Kidney tubule cell (primary cell): ENCODE results near the gene OR51V1.
"Not testable (repeated sequence)": the region's sequence is repeated elsewhere in the genome, so short reads cannot be mapped to it uniquely, and the experiment has no call there.

Experiments
- DNase-seq: peaks from one replicate; pipeline ENCODE4 v3.0.0-alpha.2; 2018; ENCODE audit warnings: low spot score

OR51V1 gene, protein sequence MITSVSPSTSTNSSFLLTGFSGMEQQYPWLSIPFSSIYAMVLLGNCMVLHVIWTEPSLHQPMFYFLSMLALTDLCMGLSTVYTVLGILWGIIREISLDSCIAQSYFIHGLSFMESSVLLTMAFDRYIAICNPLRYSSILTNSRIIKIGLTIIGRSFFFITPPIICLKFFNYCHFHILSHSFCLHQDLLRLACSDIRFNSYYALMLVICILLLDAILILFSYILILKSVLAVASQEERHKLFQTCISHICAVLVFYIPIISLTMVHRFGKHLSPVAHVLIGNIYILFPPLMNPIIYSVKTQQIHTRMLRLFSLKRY

DNA sequence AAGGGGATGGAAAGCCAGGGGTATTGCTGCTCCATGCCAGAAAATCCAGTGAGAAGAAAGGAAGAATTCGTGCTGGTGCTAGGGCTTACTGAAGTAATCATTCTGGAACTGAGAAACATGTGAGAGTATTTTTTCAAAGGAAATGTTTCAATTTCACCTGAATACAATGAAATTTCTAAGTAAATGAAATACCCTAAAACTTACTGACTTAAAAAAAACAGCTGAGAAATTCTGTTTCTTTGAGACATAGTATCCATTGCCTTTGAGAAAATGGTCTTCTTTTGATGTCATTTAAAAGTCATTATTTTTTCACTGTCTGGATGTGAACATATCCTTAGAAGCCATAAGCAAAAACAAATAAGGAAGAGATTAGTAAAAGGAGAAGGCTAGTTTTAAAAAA lies at the start of gene OR51V1:
Gene OR51V1, minus strand, starts transcription at position 101 of the 400 bp plus-strand sequence. Its CDS starts 0 bp downstream, at position 101.
- DNase-seq, result no peak

DNA sequence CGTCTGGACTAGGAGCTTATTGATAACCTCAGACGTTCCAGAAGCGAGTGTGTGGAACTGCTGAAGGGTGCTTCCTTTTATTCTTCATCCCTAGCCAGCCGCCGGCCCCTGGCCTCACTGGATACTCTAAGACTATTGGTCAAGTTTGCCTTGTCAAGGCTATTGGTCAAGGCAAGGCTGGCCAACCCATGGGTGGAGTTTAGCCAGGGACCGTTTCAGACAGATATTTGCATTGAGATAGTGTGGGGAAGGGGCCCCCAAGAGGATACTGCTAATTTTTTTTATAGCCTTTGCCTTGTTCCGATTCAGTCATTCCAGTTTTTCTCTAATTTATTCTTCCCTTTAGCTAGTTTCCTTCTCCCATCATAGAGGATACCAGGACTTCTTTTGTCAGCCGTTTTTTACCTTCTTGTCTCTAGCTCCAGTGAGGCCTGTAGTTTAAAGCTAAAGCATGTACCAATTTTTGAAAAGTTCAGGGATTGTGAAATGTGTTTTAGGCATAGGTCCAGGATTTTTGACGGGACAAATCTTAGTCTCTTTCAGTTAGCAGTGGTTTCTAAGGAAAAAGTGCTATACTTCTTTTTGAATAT lies 49.4 kb upstream of the OR51V1 start, which contains the start of gene HBG1:
Gene HBG1, minus strand, starts transcription at position 51 of the 590 bp plus-strand sequence. CDS start 53 bp downstream, outside the sequence.
- not testable (repeated sequence) for DNase-seq

DNA sequence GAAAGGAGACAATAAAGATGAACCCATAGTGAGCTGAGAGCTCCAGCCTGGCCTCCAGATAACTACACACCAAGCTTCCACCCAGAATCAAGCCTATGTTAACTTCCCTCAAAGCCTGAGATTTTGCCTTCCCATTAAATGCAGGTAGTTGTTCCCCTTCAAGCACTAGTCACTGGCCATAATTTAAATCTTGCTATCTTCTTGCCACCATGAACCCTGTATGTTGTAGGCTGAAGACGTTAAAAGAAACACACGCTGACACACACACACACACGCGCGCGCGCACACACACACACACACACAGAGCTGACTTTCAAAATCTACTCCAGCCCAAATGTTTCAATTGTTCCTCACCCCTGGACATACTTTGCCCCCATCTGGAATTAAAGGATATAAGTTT lies 48.0 kb upstream of the OR51V1 start:
- DNase-seq, result not testable (repeated sequence)

DNA sequence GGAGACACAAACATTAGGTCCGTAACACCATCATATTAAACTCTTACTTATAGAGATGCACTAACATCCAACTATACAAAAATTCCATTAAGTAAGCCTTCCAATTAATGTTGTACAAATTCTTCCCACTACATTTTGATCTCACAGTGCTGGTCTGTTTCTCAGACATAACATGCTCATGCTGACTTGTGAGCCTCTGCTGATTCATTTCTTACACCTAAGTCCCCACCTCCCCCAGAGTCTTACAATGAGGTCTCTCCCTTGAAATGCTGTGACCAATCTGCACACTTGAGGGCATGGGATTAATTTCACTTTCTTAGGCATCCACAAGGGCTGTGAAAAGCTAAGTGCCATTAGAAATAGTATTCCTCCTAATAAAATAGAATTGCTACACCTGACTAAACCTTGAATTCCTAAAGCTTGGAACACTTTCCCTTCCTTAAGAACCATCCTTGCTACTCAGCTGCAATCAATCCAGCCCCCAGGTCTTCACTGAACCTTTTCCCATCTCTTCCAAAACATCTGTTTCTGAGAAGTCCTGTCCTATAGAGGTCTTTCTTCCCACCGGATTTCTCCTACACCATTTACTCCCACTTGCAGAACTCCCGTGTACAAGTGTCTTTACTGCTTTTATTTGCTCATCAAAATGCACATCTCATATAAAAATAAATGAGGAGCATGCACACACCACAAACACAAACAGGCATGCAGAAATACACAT lies 47.1 kb upstream of the OR51V1 start:
- no peak for DNase-seq

DNA sequence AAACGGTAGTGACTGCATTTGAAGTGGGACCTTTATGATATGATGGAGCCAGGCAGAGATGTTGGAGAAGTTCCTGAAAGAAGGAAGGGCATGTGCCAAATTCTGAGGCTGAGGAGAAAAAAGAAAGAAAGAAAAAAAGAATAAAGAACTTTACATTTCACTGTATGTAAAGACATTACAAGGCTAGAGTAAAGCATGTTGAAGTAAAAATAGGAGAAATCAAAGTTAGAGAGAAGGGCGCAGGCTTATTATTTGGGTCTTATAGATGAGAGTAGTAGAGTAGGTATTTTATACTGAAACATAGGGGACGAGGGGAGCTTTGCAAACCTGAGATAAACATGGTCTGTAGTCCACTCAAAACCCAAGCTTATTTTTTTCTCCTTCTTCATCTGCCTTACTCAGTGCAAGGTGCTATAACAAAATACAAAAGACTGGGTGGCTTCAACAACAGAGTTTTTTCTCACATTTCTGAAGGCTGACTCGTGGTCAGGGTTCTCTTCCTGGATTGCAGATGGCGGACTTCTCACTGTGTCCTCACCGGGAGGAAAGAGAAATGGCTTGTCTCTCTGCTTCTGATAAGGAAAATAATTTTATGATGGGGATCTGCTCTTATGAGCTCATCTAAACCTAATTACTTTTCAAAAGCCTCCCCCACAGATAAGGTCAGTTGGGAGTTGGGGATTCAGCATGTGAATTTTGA lies 46.4 kb upstream of the OR51V1 start:
- no peak for DNase-seq

DNA sequence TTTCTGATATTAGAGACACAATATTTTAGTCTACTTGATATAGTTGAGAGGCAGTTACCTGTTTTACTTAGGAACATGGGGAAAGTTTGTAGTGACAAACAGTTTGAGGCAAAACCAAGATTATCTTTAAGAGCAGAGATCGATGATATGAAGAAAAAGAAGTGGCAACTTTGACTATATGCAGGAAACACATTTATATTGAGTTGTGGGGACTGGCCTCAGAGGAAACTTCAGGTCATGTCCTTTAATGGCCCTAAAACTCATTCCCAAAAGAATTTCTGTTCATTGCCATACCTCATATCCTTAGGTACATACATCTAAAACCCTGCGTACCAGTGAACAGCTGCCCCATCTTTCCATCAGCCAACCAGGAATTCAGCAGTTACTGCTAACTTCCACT lies 44.7 kb upstream of the OR51V1 start:
- no peak for DNase-seq

DNA sequence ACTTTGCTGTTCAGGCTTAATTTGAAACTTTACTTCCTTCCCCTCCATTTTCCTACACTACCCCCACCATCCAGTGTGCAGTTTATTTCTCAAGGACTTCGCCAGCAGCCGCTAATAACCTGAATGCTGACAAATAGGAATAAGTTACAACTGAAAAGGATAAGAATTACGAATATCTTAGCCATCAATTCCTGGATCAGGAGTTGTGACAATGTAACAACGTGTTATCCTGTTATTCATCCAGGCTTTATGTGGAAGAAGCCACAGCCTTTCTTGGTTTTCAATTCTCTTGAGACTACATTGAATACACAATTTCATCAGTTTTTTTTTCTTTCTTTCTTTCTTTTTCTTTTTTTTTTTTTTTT lies 43.3 kb upstream of the OR51V1 start:
- no peak for DNase-seq

DNA sequence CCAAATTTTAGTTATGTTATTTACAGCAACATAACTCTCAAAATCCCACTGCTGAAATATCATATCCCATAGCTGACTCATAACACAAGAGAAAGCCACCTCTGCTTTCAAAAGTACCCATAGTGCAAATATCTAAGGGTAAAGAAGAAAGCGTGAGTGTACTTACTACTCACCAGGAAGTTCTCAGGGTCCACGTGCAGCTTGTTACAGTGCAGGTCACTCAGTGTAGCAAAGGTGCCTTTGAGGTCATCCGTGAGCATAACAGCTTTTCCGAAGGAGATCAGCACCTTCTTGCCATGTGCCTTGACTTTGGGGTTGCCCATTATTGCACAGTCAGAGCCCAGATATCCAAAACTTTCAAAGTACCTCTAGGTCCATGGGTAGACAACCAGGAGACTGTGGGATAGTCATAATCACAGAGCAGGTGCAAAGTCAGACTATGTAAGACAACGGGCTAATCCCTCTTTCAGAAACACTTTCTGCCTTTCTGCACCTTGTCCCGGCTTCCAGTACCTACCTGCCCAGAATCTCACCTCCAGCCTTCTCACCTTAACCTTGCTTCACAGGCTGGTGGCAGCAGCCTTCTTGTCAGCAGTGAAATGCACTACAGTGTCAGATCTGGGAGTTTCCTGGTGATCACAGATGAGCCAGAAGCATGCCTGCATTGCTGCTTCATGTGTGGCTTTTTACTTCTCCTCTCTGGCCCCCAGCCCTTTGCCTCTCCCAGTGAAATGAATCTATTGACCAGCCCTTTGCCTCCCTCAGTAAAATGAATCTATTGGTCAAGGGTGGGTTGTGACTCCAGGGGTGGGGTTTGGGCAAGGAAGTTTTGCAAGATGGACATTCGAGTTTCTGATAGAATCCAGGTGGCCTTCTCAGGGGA lies 42.7 kb upstream of the OR51V1 start:
- no peak for DNase-seq

DNA sequence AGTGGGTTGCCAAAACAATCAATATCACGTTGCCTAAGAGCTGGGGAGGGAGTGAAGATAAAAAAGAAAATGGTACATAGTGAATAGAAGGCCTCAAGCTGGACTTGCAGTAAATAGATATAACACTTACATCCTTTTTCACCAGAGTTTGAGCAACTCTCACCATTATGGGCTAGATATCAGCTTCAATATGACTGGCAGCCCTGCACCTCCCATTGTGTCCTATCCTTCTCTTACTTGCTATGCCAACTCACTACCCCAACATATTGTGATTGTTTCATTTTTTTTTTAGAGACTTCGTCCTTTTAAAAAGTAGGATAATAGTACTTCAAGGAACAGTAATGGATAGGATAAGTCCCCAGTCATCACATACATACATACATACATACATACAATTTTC lies 41.7 kb upstream of the OR51V1 start:
- DNase-seq, result no peak

DNA sequence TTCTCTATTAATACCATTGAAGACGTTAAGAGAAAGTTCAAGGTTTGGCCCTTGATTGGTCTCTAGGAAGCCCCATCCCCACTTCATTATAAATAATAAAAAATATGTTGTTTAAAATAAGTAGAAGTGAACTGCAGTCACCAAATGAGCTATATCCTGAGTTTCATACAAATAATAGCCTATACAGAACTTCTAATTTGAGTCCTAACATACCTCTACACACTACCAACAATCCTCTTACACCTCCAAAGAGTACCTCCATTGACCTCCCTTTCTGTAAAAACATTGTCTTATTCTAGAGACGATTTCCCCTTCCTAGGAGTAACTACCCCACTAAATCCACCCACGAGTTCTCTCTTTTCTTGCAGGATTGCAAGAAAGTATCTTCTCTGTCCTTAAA lies 41.0 kb upstream of the OR51V1 start:
- DNase-seq, result no peak

DNA sequence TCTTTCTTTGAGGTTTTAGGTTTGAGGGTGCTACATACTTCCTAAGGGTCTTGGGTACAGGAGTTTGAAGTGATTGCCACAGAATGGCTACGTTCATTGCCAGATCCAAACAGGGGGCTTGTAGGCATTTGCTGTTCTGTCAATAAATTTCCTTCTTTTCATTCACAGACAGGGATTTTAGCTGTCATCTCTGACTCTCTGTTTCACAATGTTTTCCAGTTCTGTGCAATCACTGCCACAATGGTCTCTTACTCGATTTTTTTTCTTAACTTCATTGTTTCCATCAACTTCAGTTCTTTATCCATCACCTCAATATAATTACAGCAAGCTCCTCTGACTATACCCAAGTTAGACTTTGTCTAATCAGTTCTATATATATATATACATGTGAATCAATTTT lies 40.0 kb upstream of the OR51V1 start:
- DNase-seq, result no peak

DNA sequence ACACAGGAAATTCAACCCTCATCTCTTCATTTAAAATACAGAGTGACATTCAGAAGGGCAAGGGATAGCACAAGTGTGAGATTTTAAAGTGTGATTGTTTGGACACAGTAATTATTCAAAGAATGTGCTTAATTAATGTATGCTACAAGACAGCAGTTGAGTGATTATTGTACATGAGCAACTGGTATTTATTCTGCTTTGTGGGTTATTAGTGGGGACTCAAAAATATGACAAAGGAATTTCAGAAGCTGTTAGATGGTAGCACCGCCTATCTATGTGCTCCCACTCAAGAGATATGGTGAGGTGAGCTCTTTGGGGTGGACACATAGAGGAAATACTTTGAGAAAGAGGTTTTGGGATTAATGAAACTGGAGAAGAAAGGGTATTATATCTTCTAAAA lies 39.6 kb upstream of the OR51V1 start:
- no peak for DNase-seq

DNA sequence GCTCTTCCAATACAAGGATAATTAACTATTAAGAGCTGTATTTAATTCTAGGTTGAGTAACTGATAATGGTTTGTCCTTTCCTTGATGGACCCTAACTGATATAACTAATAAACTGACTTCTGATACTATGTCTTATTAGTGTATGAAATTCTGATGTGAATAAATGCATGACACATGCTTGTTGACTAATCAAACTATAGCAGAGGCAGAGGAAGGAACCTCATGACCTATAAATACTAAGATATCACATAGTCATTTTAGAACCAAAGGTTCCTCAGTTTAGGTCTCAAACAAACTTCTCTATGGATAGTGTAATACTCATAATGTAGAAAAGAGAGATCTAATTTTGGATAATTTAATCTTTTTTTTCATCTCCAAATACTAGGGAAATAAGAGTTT lies 38.6 kb upstream of the OR51V1 start:
- no peak for DNase-seq

DNA sequence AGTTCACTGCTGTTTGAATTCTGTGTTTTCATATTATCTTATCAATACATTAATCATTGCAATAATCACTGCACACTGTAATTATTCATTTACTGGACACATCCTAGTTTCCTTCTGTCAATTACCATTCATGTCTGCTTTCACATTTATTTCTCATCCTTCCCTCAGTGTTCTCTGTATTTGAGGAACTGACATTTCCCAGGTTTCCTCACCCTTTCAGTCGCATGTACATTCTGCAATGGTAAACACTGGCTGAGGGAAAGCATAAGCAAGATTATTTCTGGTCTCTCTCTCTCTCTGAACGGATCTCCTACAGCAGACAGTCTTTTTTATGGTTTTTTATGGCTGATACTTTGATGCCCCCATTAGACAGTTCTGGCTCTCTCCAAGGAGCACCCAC lies 38.0 kb upstream of the OR51V1 start:
- no peak for DNase-seq

DNA sequence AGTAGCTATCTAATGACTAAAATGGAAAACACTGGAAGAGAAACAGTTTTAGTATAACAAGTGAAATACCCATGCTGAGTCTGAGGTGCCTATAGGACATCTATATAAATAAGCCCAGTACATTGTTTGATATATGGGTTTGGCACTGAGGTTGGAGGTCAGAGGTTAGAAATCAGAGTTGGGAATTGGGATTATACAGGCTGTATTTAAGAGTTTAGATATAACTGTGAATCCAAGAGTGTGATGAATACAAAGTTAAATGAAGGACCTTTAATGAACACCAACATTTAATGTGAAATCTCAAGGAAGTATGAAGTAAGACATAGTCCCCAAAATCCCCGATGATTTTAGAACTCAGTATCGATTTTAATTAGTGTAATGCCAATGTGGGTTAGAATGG lies 36.9 kb upstream of the OR51V1 start:
- DNase-seq, result no peak

DNA sequence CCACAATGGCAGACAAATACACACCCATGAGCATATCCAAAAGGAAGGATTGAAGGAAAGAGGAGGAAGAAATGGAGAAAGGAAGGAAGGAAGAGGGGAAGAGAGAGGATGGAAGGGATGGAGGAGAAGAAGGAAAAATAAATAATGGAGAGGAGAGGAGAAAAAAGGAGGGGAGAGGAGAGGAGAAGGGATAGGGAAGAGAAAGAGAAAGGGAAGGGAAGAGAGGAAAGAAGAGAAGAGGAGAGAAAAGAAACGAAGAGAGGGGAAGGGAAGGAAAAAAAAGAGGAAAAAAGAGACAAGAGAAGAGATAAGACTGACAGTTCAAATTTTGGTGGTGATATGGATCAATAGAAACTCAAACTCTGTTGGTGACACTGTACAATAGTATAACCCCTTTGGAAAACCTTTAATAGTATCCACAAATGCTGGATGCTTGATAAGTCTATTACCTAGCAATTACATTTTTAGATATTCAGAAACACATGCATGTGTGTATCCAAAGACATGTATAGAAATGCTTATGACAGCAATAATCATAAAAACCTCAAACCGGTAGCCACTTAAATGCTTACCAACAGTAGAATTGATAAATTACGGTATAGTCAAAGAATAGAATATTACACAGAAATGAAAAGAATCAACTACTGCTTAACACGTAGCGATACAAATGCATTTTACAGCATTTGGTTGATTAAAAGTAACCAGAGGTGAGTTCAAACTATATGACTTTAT lies 35.0 kb upstream of the OR51V1 start:
- no peak for DNase-seq

DNA sequence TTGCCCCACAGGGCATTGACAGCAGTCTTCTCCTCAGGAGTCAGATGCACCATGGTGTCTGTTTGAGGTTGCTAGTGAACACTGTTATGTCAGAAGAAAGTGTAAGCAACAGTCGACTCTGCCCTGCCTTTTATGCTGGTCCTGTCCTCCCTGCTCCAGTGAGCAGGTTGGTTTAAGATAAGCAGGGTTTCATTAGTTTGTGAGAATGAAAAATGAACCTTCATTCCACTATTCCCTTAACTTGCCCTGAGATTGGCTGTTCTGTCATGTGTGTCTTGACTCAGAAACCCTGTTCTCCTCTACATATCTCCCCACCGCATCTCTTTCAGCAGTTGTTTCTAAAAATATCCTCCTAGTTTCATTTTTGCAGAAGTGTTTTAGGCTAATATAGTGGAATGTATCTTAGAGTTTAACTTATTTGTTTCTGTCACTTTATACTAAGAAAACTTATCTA lies 33.9 kb upstream of the OR51V1 start, which contains the start of gene HBD:
Gene HBD, minus strand, starts transcription at position 103 of the 454 bp plus-strand sequence. Its CDS starts 50 bp downstream, at position 53.
- DNase-seq, result peak; percentile 21

DNA sequence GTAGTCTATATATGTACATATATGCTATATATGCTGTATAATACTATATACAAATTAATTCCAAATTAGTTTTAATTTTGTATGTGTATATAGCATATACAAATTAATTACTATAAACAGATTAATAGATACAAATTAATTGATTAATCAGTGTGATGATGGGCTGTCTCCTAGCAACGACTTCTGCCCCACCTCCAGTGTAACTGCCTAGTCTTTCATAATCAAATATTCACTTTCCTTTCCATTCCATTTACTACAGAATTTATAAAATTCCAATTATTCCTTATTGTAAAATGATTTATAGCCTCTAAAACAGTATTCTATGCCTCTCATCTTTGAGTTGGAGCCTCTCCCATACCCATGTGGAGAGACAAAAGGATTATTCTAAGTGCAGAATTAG lies 32.8 kb upstream of the OR51V1 start:
- no peak for DNase-seq

DNA sequence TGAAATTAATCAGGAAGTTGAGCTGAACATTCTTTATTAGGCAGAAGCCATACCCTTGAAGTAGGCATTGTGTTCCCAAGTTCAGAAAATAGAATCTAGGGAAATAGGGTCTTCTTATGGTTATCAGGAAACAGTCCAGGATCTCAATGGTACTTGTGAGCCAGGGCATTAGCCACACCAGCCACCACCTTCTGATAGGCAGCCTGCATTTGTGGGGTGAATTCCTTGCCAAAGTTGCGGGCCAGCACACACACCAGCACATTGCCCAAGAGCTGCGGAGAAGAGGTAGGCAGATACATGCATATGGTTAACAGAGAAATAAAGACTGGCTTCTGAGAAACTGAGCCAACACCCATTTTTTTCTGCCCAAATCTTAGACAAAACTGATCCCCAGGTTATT lies 32.3 kb upstream of the OR51V1 start:
- DNase-seq, result no peak

DNA sequence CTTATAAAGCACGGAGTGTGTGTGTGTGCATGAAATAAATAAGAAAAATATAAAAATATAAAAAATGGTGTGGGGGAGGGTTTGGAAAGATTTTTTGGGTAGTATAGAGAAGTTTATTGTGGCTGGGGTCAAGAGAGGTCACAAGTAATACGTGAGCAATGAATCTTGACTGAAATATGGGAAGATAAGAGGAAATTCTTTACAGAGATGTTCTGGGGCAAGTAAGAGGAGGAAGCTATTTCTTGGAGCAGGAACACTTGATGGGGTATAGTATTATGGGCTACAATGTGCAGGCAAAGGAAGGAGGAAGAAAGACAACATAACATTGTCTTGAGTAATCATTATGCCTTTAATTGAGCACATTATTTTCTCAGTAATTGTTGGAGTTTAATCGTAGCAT lies 31.7 kb upstream of the OR51V1 start:
- DNase-seq, result no peak

DNA sequence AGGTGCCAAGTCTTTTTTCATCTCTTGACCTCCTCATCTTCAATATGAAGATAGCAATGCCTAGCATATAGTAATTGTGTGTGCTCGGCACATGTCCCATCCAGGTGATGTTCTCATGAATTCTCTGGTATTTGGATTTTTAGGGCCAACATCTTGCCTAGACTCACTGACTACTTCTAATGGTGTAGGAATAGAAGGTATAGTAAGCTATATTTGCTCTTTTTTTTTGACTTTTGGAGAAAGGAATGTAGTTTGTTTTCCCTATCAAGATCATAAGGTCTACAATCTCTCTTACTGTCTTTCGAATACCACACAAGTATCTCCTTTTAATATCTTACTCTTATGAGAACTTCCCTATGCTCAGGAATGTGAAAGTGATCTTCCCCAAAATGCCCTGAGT lies 30.6 kb upstream of the OR51V1 start:
- DNase-seq, result no peak
